ENCODE data around the gene SLC25A10. TPM values are rescaled to one million over a fixed set of nuclear protein-coding genes. Genes with fewer than 3 reads are reported as not detected.

The SLC25A10 gene
- total RNA-seq (2022; extraction: Qiagen RNA extraction; ENCODE audit: low read depth), result 29.1 to 45.9 TPM (median 40.7 TPM) in 5 replicates

DNA sequence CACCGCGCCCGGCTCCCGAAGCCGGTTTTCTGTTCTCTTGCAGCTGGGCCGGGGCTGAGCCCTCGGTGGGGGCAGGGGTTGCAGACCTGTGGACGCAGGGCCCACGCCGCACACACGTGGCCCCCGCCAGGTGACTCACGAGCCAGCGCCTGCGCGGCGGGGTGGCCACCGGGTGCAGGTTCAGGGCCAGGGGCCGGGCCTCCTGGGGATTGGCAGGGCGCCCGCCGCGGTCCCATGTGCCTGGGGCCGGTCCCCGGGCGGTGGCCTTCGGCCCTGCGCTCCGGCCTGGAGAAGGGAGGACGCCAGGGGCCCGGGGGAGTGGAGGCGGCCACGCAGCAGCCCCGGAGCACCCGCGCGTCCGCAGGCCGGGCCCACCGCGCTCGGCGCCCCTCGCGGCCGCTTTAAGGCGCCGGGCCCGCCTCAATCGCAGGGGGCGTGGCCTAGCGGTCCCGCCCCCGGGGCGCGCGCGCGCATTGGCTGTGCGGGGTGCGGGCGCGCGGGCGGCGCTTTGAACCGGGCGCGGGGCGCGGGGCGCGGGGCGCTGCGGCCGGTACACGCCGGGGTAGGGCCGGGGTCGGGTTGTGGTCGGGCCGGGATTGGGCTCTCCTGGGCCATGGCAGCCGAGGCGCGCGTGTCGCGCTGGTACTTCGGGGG lies at the start of gene SLC25A10:
Gene SLC25A10 (plus strand): TSS at position 471 of the 654 bp plus-strand sequence. CDS start 143 bp downstream, at position 614.

GRCh38 chr17:81666342-81667191 lies 45.5 kb upstream of the SLC25A10 start, which contains the start of the genes CCDC137 and OXLD1:
CCDC137 (plus strand) TSS chr17:81666737; CDS start chr17:81666767, 30 bp downstream.
OXLD1 (minus strand) TSS chr17:81666605; CDS start chr17:81666577, 28 bp downstream.

GRCh38 chr17:81683584-81684441 lies 28.3 kb upstream of the SLC25A10 start, which contains the start of the genes ARL16 and HGS:
ARL16 (minus strand) TSS chr17:81683797; CDS start chr17:81683753, 44 bp downstream.
HGS (plus strand) TSS chr17:81684011; CDS start chr17:81684067, 56 bp downstream.

GRCh38 chr17:81702934-81703746 lies 8.9 kb upstream of the SLC25A10 start, which contains the start of gene MRPL12:
MRPL12 (plus strand) TSS chr17:81703367; CDS start chr17:81703502, 135 bp downstream.

Other genes starting within 250 kb of the SLC25A10 start
- 4,839 to 6,943 TPM (median 5,456 TPM) in 5 replicates for gene ACTG1, start 199.5 kb upstream of the SLC25A10 start, total RNA-seq (2022; extraction: Qiagen RNA extraction; ENCODE audit: low read depth)
- gene FSCN2, start 183.9 kb upstream of the SLC25A10 start, total RNA-seq (2022; extraction: Qiagen RNA extraction; ENCODE audit: low read depth), result 0.61 to 2.0 TPM (median 0.89 TPM) in 5 replicates
- gene FAAP100, start 159.9 kb upstream of the SLC25A10 start, total RNA-seq (2022; extraction: Qiagen RNA extraction; ENCODE audit: low read depth), result 18.0 to 28.3 TPM (median 23.3 TPM) in 5 replicates
- gene NPLOC4, start 75.2 kb upstream of the SLC25A10 start, total RNA-seq (2022; extraction: Qiagen RNA extraction; ENCODE audit: low read depth), result 95.7 to 107 TPM (median 106 TPM) in 5 replicates
- 4.5 to 7.3 TPM (median 5.4 TPM) in 5 replicates for gene TSPAN10, start 75.1 kb upstream of the SLC25A10 start, total RNA-seq (2022; extraction: Qiagen RNA extraction; ENCODE audit: low read depth)
- gene PDE6G, start 55.7 kb upstream of the SLC25A10 start, total RNA-seq (2022; extraction: Qiagen RNA extraction; ENCODE audit: low read depth), result 1.6 to 2.5 TPM (median 1.7 TPM) in 5 replicates
- 33.1 to 63.0 TPM (median 59.1 TPM) in 5 replicates for gene OXLD1, start 45.7 kb upstream of the SLC25A10 start, total RNA-seq (2022; extraction: Qiagen RNA extraction; ENCODE audit: low read depth)
- gene CCDC137, start 45.5 kb upstream of the SLC25A10 start, total RNA-seq (2022; extraction: Qiagen RNA extraction; ENCODE audit: low read depth), result 61.3 to 77.1 TPM (median 65.9 TPM) in 5 replicates
- 50.3 to 54.8 TPM (median 53.2 TPM) in 5 replicates for gene ARL16, start 28.5 kb upstream of the SLC25A10 start, total RNA-seq (2022; extraction: Qiagen RNA extraction; ENCODE audit: low read depth)
- 155 to 217 TPM (median 201 TPM) in 5 replicates for gene HGS, start 28.3 kb upstream of the SLC25A10 start, total RNA-seq (2022; extraction: Qiagen RNA extraction; ENCODE audit: low read depth)
- gene MRPL12, start 8.9 kb upstream of the SLC25A10 start, total RNA-seq (2022; extraction: Qiagen RNA extraction; ENCODE audit: low read depth), result 216 to 324 TPM (median 299 TPM) in 5 replicates
- gene GCGR, start 91.9 kb downstream of the SLC25A10 start, total RNA-seq (2022; extraction: Qiagen RNA extraction; ENCODE audit: low read depth), result 0.22 to 0.65 TPM (median 0.28 TPM) in 5 replicates
- gene MCRIP1, start 121.0 kb downstream of the SLC25A10 start, total RNA-seq (2022; extraction: Qiagen RNA extraction; ENCODE audit: low read depth), result 78.9 to 105 TPM (median 92.0 TPM) in 5 replicates
- gene PPP1R27, start 122.8 kb downstream of the SLC25A10 start, total RNA-seq (2022; extraction: Qiagen RNA extraction; ENCODE audit: low read depth), result 0.18 to 0.40 TPM in 2 of 5 replicates, not detected in the others
- 726 to 785 TPM (median 751 TPM) in 5 replicates for gene P4HB, start 148.3 kb downstream of the SLC25A10 start, total RNA-seq (2022; extraction: Qiagen RNA extraction; ENCODE audit: low read depth)
- gene ARHGDIA, start 159.1 kb downstream of the SLC25A10 start, total RNA-seq (2022; extraction: Qiagen RNA extraction; ENCODE audit: low read depth), result 578 to 637 TPM (median 592 TPM) in 5 replicates
- gene ALYREF, start 179.3 kb downstream of the SLC25A10 start, total RNA-seq (2022; extraction: Qiagen RNA extraction; ENCODE audit: low read depth), result 166 to 254 TPM (median 246 TPM) in 5 replicates
- 192 to 295 TPM (median 277 TPM) in 5 replicates for gene ANAPC11, start 179.4 kb downstream of the SLC25A10 start, total RNA-seq (2022; extraction: Qiagen RNA extraction; ENCODE audit: low read depth)
- 0.16 to 1.0 TPM (median 0.59 TPM) in 5 replicates for gene NPB, start 190.0 kb downstream of the SLC25A10 start, total RNA-seq (2022; extraction: Qiagen RNA extraction; ENCODE audit: low read depth)
- gene PCYT2, start 199.1 kb downstream of the SLC25A10 start, total RNA-seq (2022; extraction: Qiagen RNA extraction; ENCODE audit: low read depth), result 13.1 to 16.7 TPM (median 15.8 TPM) in 5 replicates
- 29.4 to 47.5 TPM (median 40.8 TPM) in 5 replicates for gene SIRT7, start 205.9 kb downstream of the SLC25A10 start, total RNA-seq (2022; extraction: Qiagen RNA extraction; ENCODE audit: low read depth)
- 36.7 to 45.6 TPM (median 42.2 TPM) in 5 replicates for gene MAFG, start 215.5 kb downstream of the SLC25A10 start, total RNA-seq (2022; extraction: Qiagen RNA extraction; ENCODE audit: low read depth)
- 61.0 to 98.3 TPM (median 90.0 TPM) in 5 replicates for gene PYCR1, start 225.0 kb downstream of the SLC25A10 start, total RNA-seq (2022; extraction: Qiagen RNA extraction; ENCODE audit: low read depth)
- gene MYADML2, start 234.9 kb downstream of the SLC25A10 start, total RNA-seq (2022; extraction: Qiagen RNA extraction; ENCODE audit: low read depth), result not detected in 5 replicates
- gene NOTUM, start 248.9 kb downstream of the SLC25A10 start, total RNA-seq (2022; extraction: Qiagen RNA extraction; ENCODE audit: low read depth), result 0.23 to 0.60 TPM (median 0.38 TPM) in 5 replicates

Measured in A549 treated with CpdA at 1 μM for 4 hours (cell line).